ENCODE data around the gene UBE2B.
A peak's percentile ranks its signal among the peaks of the same experiment; 100 is the strongest.

The UBE2B gene

GRCh38 chr5:134383980-134384697 lies 12.8 kb downstream of the UBE2B start:
- no peak for TF ChIP-seq CTCF (IDR thresholded peaks at IDR 0.05; ENCODE audit: borderline replicate concordance, control extremely low read depth, extremely low read depth, insufficient read depth, missing control alignments)
- in situ Hi-C loops (cut with MboI; ENCODE audit: low sequenced_read_pairs, unreplicated experiment), result no loop called here
- peak; percentile 41 for DNase-seq (ENCODE audit: low spot score)

- DNase-seq (ENCODE audit: low spot score), result no peak
- TF ChIP-seq CTCF (IDR thresholded peaks at IDR 0.05; ENCODE audit: borderline replicate concordance, control extremely low read depth, extremely low read depth, insufficient read depth, missing control alignments), result no peak
- in situ Hi-C loops (cut with MboI; ENCODE audit: low sequenced_read_pairs, unreplicated experiment), result no loop called here
Measured at GRCh38 chr5:134387443-134387842, 16.1 kb downstream of the UBE2B start.

- TF ChIP-seq CTCF (IDR thresholded peaks at IDR 0.05; ENCODE audit: borderline replicate concordance, control extremely low read depth, extremely low read depth, insufficient read depth, missing control alignments), result no peak
- no peak for DNase-seq (ENCODE audit: low spot score)
- in situ Hi-C loops (cut with MboI; ENCODE audit: low sequenced_read_pairs, unreplicated experiment), result no loop called here
Measured at GRCh38 chr5:134392301-134392700, 20.9 kb downstream of the UBE2B start.

- TF ChIP-seq CTCF (IDR thresholded peaks at IDR 0.05; ENCODE audit: borderline replicate concordance, control extremely low read depth, extremely low read depth, insufficient read depth, missing control alignments), result no peak
- in situ Hi-C loops (cut with MboI; ENCODE audit: low sequenced_read_pairs, unreplicated experiment), result no loop called here
- DNase-seq (ENCODE audit: low spot score), result no peak
Measured at GRCh38 chr5:134394932-134395331, 23.6 kb downstream of the UBE2B start.

GRCh38 chr5:134396274-134396673 lies 24.9 kb downstream of the UBE2B start:
- in situ Hi-C loops (cut with MboI; ENCODE audit: low sequenced_read_pairs, unreplicated experiment), result no loop called here
- DNase-seq (ENCODE audit: low spot score), result no peak
- no peak for TF ChIP-seq CTCF (IDR thresholded peaks at IDR 0.05; ENCODE audit: borderline replicate concordance, control extremely low read depth, extremely low read depth, insufficient read depth, missing control alignments)

- in situ Hi-C loops (cut with MboI; ENCODE audit: low sequenced_read_pairs, unreplicated experiment), result no loop called here
- no peak for TF ChIP-seq CTCF (IDR thresholded peaks at IDR 0.05; ENCODE audit: borderline replicate concordance, control extremely low read depth, extremely low read depth, insufficient read depth, missing control alignments)
- no peak for DNase-seq (ENCODE audit: low spot score)
Measured at GRCh38 chr5:134397196-134397595, 25.8 kb downstream of the UBE2B start.
